Gastroesophageal sphincter (tissue), 3 donors: ENCODE results near the gene GPR15LG.

Source experiments
- CTCF ChIP-seq, 4 experiments: fragments of 200-600 bp in 2 of 4; fragments of 450-650 bp in 2 of 4; sonication (generic) in 1 of 4; IDR thresholded peaks; one replicate each; pipeline ENCODE4 v1.5.1; 2017 to 2019; ENCODE audit warnings: antibody characterized with exemption in 4 of 4, mild to moderate bottlenecking in 2 of 4, moderate library complexity in 2 of 4
- EP300 ChIP-seq: sonication (generic); formaldehyde crosslinking; IDR thresholded peaks from one replicate; pipeline ENCODE4 v1.6.1; 2017; ENCODE audit warnings: antibody characterized with exemption, mild to moderate bottlenecking
- POLR2A ChIP-seq, 2 donors: fragments of 450-650 bp; IDR thresholded peaks; one replicate each; pipeline ENCODE4 v1.6.1; 2017; ENCODE audit warnings: antibody characterized with exemption in 2 of 2, mild to moderate bottlenecking in 2 of 2, moderate library complexity in 1 of 2
- POLR2AphosphoS5 ChIP-seq: sonication (generic); formaldehyde crosslinking; IDR thresholded peaks from one replicate; pipeline ENCODE4 v1.6.1; 2017; ENCODE audit warnings: antibody characterized with exemption

GRCh38 chr10:84214612-84215235 lies 41.1 kb downstream of the GPR15LG start:
- no peak for TF ChIP-seq CTCF (IDR thresholded peaks at IDR 0.05)
- TF ChIP-seq EP300: no peak
- no peak for TF ChIP-seq POLR2A (IDR thresholded peaks at IDR 0.05)
- no peak for TF ChIP-seq POLR2AphosphoS5
